K562 (cell line): ENCODE measurements around the gene GGNBP2. TPM values are rescaled to one million over a fixed set of nuclear protein-coding genes. Genes with fewer than 3 reads are reported as not detected.

ENCODE experiments used
- CHD2 ChIP-seq: IDR thresholded peaks from 2 replicates; pipeline ENCODE4 v1.6.1; 2011; ENCODE audit warnings: low read depth, low read length
- HLTF ChIP-seq: fragments of 450-650 bp; IDR thresholded peaks from 2 replicates; pipeline ENCODE4 v1.6.1; 2016
- HNRNPLL ChIP-seq: fragments of 200-400 bp; formaldehyde crosslinking; IDR thresholded peaks from 2 replicates; pipeline ENCODE4 v1.6.1; 2017; ENCODE audit warnings: low read length, low read depth, mild to moderate bottlenecking; ENCODE audit not compliant: poor library complexity, severe bottlenecking
- IFI16 ChIP-seq: fragments of 250-450 bp; sonication (Bioruptor Pico); IDR thresholded peaks from 2 replicates; pipeline ENCODE4 v2.1.2; 2022; ENCODE audit warnings: mild to moderate bottlenecking, inconsistent platforms
- MAFF ChIP-seq: IDR thresholded peaks from 2 replicates; pipeline ENCODE4 v1.6.1; 2012; ENCODE audit warnings: low read length, improper control_type of control experiment
- MXI1 ChIP-seq: IDR thresholded peaks from 2 replicates; pipeline ENCODE4 v1.6.1; 2011; ENCODE audit warnings: low read depth, mild to moderate bottlenecking, improper control_type of control experiment, low read length
- PTRF ChIP-seq: fragments of 450-650 bp; IDR thresholded peaks from 2 replicates; pipeline ENCODE4 v1.6.1; 2016; ENCODE audit warnings: mild to moderate bottlenecking, missing genetic modification characterization, missing compliant biosample characterization
- ZKSCAN3 ChIP-seq: fragments of 250-450 bp; sonication (Bioruptor Pico); IDR thresholded peaks from 2 replicates; pipeline ENCODE4 v1.4.0; 2020
- ZKSCAN8 ChIP-seq: fragments of 200-800 bp; sonication (Bioruptor generic); IDR thresholded peaks from 2 replicates; pipeline ENCODE4 v1.6.1; 2016; ENCODE audit warnings: missing genetic modification characterization, missing compliant biosample characterization
- ZMIZ1 ChIP-seq, 2 experiments: fragments of 150-350 bp in 1 of 2; IDR thresholded peaks; 2 replicates each; pipeline ENCODE4 v1.6.1; 2012 to 2016; ENCODE audit warnings: low read depth in 2 of 2, low read length in 2 of 2, mild to moderate bottlenecking in 1 of 2, moderate library complexity in 1 of 2
- ZNF133 ChIP-seq: fragments of 250-450 bp; sonication (Bioruptor Pico); IDR thresholded peaks from 2 replicates; pipeline ENCODE4 v1.4.0; 2020; ENCODE audit warnings: mild to moderate bottlenecking
- ZNF274 ChIP-seq: IDR thresholded peaks from 2 replicates; pipeline ENCODE4 v1.6.1; 2011; ENCODE audit warnings: low read depth, mild to moderate bottlenecking, low read length, moderate library complexity, borderline replicate concordance
- ZSCAN32 ChIP-seq: fragments of 450-650 bp; formaldehyde crosslinking; IDR thresholded peaks from 2 replicates; pipeline ENCODE4 v1.4.0; 2020; ENCODE audit warnings: mild to moderate bottlenecking, moderate library complexity
- polyA plus RNA-seq, 8 experiments: library from polyadenylated mRNA; depleted of rRNA in 4 of 8; stranded (reverse) in 5 of 8; unstranded in 3 of 8; fragments of >200 nt; fragmentation: Nextera tagmentation in 2 of 8; fragmentation: Illumina TruSeq in 1 of 8; extraction: Ambion mirVana in 2 of 8; extraction: Trizol in 1 of 8; gene quantifications; 2 replicates each; pipeline versions ENCODE4 v1.2.1 to v1.2.3, GENCODE V29; 2011 to 2014; ENCODE audit warnings: inconsistent platforms in 1 of 8, missing spikeins in 1 of 8
- total RNA-seq, 7 experiments: library from RNA; depleted of rRNA in 6 of 7; stranded (reverse); fragments of >200 nt in 6 of 7; fragmentation: Illumina TruSeq in 2 of 7; extraction: Trizol in 2 of 7; gene quantifications; 2 replicates each; pipeline versions ENCODE4 v1.2.1 to v1.2.3, GENCODE V29; 2011 to 2021; ENCODE audit warnings: low replicate concordance in 1 of 7
- TF ChIP-seq, protein P1 (sequence below): fragments of 450-650 bp; IDR thresholded peaks from 2 replicates; pipeline ENCODE4 v1.6.1; 2018; ENCODE audit not compliant: partially characterized antibody
- TF ChIP-seq, protein P2 (sequence below): fragments of 450-650 bp; formaldehyde crosslinking; IDR thresholded peaks from 2 replicates; pipeline ENCODE4 v1.4.0; 2022; ENCODE audit warnings: missing genetic modification characterization
- TF ChIP-seq, protein P3 (sequence below): fragments of 250-450 bp; sonication (Bioruptor Pico); IDR thresholded peaks from 2 replicates; pipeline ENCODE4 v1.9.0; 2021; ENCODE audit warnings: mild to moderate bottlenecking, inconsistent platforms

Gene GGNBP2
- total and polyA plus RNA-seq, 9 of the 15 experiments (the other 6 are each of a cell fraction or from before 2014, with no cell fraction given): 35.7 to 96.6 (median 64.1) TPM

DNA sequence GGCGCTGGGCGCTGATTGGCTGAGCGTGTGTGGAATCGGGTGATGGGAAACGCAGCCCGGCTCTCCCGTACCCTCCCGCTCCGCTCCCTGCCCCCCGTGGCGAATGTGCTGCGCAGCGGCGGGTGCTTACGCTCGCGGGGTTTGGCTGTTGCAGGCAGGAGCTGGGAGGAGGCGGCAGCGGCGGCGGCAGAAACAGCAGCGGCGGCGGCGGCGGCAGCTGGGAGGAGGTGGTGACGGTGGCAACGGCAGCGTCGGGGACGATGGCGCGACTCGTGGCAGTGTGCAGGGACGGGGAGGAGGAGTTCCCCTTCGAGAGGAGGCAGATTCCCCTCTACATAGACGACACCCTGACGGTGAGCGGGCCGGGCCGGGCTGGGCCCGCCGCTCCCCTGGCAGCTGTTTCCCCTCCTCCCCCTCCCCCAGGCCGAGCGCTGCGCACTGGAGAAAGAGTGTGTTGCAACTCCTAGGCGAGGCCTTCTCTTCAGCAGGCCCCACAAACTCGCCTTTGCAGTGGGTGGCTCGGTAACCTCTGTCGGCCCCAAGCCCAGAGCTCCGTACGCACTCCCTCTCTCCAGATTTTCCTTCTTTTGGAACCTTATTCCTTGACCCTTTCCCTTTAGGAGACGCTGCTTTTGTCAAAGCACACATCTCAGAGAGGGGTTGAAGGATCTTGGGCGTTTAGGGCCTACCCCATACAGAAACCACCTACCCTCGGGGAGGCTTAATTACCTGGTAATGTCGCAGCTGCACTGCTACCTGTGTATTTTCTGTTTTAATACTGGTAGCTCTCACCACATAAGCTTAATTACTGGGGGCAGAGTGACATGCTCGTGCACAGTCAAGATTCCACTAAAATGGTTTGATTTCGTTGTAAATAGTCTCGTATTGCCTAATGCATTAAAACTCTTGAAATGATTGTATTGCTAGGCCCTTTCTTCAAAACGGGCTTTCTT lies 1.0 kb downstream of the GGNBP2 start (continued):
- TF ChIP-seq, protein P1, sequence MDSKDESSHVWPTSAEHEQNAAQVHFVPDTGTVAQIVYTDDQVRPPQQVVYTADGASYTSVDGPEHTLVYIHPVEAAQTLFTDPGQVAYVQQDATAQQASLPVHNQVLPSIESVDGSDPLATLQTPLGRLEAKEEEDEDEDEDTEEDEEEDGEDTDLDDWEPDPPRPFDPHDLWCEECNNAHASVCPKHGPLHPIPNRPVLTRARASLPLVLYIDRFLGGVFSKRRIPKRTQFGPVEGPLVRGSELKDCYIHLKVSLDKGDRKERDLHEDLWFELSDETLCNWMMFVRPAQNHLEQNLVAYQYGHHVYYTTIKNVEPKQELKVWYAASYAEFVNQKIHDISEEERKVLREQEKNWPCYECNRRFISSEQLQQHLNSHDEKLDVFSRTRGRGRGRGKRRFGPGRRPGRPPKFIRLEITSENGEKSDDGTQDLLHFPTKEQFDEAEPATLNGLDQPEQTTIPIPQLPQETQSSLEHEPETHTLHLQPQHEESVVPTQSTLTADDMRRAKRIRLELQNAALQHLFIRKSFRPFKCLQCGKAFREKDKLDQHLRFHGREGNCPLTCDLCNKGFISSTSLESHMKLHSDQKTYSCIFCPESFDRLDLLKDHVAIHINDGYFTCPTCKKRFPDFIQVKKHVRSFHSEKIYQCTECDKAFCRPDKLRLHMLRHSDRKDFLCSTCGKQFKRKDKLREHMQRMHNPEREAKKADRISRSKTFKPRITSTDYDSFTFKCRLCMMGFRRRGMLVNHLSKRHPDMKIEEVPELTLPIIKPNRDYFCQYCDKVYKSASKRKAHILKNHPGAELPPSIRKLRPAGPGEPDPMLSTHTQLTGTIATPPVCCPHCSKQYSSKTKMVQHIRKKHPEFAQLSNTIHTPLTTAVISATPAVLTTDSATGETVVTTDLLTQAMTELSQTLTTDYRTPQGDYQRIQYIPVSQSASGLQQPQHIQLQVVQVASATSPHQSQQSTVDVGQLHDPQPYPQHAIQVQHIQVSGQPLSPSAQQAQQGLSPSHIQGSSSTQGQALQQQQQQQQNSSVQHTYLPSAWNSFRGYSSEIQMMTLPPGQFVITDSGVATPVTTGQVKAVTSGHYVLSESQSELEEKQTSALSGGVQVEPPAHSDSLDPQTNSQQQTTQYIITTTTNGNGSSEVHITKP: no peak
- TF ChIP-seq CHD2: peak; percentile 94
- peak; percentile 66 for TF ChIP-seq HNRNPLL
- TF ChIP-seq MAFF: no peak
- TF ChIP-seq ZNF133 (CRISPR knock-in tag): no peak
- TF ChIP-seq PTRF: no peak
- 0 out of 4 replicates have a peak, but pooled peaks of 1 of the 2 experiments have one; percentile 39 for TF ChIP-seq ZMIZ1 (IDR thresholded peaks at IDR 0.05; ENCODE audit: low read depth in 2 of 2, low read length in 2 of 2)
- no peak for TF ChIP-seq ZNF274
- TF ChIP-seq HLTF: 0 out of 2 replicates have a peak, but pooled peaks have one; percentile 51
- no peak for TF ChIP-seq ZSCAN32 (CRISPR knock-in tag)
- no peak for TF ChIP-seq IFI16 (CRISPR knock-in tag)
- no peak for TF ChIP-seq ZKSCAN3 (CRISPR knock-in tag)
- TF ChIP-seq MXI1: no peak; the same call in 1 of the 2 replicates
- TF ChIP-seq ZKSCAN8 (CRISPR knock-in tag): no peak
- TF ChIP-seq, protein P2, sequence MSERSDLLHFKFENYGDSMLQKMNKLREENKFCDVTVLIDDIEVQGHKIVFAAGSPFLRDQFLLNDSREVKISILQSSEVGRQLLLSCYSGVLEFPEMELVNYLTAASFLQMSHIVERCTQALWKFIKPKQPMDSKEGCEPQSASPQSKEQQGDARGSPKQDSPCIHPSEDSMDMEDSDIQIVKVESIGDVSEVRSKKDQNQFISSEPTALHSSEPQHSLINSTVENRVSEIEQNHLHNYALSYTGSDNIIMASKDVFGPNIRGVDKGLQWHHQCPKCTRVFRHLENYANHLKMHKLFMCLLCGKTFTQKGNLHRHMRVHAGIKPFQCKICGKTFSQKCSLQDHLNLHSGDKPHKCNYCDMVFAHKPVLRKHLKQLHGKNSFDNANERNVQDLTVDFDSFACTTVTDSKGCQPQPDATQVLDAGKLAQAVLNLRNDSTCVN (CRISPR knock-in tag): no peak
- TF ChIP-seq, protein P3, sequence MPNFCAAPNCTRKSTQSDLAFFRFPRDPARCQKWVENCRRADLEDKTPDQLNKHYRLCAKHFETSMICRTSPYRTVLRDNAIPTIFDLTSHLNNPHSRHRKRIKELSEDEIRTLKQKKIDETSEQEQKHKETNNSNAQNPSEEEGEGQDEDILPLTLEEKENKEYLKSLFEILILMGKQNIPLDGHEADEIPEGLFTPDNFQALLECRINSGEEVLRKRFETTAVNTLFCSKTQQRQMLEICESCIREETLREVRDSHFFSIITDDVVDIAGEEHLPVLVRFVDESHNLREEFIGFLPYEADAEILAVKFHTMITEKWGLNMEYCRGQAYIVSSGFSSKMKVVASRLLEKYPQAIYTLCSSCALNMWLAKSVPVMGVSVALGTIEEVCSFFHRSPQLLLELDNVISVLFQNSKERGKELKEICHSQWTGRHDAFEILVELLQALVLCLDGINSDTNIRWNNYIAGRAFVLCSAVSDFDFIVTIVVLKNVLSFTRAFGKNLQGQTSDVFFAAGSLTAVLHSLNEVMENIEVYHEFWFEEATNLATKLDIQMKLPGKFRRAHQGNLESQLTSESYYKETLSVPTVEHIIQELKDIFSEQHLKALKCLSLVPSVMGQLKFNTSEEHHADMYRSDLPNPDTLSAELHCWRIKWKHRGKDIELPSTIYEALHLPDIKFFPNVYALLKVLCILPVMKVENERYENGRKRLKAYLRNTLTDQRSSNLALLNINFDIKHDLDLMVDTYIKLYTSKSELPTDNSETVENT (CRISPR knock-in tag): peak; percentile 73; the same call in 1 of the 2 replicates
